Measurements from ENCODE around the gene USP9X.
"Not testable (repeated sequence)": the region's sequence is repeated elsewhere in the genome, so short reads cannot be mapped to it uniquely, and the experiment has no call there.

The USP9X gene

DNA sequence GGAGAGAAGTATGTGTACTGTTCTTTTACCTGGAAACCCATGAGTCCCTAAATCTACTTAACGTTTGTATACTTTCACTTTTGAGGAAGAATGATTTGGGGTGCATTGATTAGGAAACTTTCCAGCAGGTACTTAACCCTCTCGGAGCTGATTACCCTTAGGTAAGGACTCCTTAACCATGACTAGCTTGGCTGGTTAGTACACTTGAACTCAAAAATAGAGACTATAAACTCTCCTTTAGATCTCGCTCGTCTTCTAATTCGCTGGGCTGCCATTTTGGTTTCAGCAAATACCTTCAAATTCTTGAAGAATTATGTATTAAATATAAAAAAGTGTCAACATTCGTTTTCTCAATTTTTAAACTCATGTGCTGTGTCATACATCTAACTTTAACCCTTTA lies 2.0 kb downstream of the USP9X start:
- no peak for DNase-seq

DNA sequence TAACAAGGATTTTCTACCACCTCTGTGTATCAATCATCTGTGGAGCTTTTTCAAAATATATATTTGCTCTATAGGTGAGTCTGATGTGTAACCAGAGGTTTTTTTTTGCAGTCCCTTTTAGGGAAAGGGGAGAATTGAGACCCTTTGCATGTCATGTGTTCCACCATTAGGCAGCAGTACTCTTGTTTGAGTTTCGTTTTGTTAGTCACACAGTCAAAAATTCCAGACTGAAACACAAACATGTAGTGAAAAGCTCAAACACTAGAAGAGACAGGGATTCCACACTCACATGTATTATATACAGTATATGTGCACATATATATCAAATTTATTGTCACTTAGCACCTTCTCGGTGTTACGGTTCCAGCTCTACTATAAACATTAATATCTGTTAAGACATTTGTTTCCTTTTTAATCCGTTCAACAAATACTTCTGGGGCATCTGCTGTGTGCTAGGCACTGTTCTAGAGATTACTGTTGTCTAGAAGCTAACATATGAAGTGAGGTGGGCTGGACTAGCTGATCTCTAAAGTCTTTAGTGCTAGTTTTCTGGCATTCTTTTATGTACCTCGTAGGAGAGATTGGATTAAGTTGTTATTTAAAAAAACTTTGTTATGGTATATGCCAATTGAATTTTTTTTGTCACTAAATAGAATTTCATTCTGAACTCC lies 5.5 kb downstream of the USP9X start:
- no peak for DNase-seq

DNA sequence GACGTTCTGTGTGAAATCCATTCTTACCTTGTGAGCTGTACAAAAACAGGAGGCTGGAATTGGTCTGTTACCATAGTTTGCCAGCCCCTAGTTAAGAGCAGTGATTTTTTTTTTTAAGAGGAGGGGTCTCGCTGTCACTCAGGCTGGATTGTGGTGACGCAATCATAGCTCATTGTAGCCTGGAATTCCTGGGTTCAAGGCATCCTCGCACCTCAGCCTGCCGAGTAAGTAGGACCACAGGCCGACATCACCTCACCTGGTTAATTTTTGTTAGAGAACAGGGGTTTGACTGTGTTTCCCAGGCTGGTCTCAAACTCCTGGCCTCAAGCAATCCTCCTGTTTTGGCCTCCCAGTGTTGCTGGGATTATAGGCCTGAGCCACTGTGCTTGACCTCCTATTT lies 7.5 kb downstream of the USP9X start:
- no peak for DNase-seq

DNA sequence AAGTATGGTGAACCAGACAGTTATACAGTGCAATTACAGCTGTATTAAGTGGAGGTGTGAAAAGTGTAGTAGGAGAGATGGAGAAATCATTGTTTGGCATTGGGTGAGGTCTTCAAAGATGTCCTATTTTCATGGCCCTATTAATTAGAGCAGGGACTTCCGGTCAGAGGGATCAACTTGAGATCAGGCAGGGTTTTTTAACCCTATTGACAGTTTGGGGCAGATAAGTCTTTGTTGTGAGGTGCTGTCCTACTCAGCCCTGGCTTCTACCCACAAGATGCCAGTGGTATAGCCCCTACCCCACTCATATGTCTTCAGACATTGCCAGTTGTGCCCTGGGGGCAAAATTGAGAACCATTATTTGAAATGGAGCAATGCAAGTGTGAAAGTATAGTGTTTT lies 9.9 kb downstream of the USP9X start:
- DNase-seq: no peak

DNA sequence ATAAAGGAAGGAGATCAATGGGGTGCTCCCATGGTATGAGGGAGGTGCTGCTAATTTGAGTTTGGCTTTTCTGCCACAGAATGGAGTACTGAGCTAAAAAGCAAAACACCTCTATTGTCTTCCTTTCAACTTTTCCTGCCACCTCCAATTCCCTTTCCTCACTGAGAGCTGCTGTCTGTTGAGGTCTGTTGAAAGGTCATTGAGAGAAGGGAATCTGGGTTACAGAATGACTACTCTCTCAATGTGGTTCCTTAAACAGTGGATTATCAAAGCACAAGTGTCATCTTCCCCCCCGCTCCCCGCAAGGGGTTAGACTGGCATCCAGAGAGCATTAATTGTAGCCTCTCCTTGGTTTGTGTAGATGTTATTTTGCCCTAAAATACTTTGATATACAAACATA lies 10.7 kb downstream of the USP9X start:
- no peak for DNase-seq

DNA sequence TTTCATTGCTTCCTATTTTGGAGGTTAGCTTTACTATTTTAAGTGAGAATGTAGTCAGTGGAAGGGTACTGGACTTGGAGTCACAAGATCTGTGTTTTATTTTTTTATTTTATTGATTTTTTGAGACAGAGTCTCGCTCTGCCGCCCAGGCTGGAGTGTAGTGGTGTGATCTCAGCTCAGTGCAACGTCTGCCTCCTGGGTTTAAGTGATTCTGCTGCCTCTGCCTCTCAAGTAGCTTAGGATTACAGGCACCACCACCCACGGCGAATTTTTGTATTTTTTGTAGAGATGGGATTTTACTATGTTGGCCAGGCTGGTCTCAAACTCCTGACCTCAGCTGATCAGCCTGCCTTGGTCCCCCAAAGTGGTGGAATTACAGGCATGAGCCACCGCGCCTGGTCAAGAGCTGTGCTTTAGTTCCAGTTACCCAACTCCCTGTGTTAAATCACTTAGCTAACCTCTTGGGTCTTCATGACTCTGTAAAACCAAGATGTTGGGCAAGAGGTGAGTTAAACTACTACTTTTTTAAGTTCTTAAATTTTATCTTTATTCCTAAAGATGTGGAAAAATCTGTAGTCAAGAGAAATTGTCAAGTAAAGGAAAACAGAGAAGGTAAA lies 11.2 kb downstream of the USP9X start:
- DNase-seq: no peak

DNA sequence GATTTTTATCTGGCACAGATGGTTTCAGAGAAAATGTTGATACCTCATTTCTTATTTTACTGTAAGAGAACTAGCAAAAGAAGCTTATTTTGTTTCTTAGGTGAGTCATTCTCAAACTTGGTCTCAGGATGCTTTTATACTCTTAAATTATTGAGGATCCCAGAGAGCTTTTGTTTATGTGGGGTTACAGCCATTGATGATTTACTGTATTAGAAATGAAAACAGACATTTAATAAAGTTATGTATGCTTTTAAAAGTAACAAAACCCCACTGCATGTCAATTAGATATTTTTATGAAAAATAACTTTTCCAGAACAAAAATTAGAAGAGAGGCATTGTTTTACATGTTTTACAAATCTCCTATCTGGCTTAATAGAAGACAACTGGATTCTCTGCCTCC lies 12.1 kb downstream of the USP9X start:
- DNase-seq: no peak

DNA sequence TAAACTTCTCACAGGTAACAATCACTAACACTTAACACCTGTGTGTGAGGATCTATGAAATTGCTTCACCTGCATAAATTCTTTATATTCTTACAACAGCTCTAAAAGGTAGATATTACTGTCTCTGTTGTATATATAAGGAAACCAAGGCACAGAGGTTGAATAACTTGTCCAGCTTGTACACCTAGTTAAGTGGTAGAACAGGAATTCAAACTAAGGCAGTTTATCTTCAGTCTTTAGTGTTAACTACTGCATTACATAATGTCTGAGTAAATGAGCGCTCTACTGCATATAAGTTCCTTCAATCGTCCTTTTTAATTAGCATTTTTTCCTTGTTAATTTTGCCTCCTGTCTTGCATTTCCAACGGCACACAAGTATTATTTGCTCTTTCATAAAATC lies 15.0 kb downstream of the USP9X start:
- DNase-seq: no peak

DNA sequence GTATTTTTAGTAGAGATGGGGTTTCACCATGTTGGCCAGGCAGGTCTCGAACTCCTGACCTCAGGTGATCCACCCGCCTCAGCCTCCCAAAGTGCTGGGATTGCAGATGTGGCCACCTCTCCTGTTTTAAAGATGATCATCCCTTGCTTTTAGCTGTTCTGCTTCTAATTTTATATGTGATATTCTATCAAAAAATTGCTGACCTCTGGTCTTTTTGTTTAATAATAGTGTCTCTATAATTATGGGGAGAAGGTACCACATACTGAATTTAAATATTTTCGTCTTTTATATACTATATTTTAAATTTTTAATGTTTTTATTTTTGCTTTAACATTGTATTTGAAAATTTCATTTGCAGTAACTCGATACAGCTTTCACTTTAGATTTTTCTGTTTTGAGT lies 15.6 kb downstream of the USP9X start:
- DNase-seq: no peak

DNA sequence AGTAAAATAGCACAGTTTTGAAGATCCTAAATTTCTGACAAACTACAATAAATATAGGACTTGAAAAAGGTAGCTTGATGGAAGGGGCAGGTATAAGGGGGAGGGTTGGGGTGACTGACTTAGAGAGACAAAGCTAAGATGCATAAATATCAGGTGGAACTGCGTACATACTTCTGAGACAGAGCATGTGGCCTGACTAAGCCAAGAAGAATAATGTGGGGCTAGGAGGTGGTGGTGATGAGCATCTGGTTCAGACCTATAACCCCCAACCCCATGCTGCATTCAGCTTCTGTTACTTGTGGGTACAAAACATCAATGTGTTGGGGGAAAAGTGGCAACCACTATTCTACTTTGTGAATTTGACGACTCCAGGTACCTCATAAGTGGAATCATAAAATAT lies 19.8 kb downstream of the USP9X start:
- no peak for DNase-seq

DNA sequence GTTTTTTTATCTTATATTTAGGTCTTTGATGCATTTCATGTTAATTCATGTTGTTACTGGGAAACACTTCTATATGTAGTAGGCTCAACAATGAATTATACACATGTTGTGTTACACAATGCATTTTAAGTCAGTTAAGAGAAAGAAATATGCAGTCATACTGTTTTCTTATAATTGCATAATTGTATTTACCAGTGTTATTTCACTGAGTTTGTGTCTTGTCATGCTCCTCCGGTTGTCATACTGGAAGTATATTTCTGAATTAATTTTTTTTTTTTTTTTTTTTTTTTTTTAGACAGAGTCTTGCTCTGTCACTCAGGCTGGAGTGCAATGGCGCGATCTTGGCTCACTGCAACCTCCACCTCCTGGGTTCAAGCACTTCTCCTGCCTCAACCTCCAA lies 21.0 kb downstream of the USP9X start:
- not testable (repeated sequence) for DNase-seq

DNA sequence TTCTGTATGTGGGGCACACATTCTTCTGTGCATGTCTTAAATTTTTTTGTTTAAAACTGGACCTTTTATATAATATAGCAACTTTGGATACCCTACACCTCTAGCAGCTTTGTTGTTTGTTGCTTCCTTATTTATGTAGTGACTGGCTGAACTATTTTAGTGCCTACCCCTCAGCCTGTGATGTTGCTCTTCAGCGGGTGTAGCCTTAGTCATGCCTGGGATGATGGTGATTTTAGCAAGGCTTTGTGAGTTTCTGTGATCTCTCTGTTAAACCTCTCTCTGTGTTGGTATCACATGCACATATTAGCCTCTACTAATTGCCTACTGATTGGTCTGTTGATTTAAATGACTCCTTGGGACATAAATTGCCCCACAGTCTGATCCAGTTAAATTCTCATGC lies 22.8 kb downstream of the USP9X start:
- DNase-seq: no peak

DNA sequence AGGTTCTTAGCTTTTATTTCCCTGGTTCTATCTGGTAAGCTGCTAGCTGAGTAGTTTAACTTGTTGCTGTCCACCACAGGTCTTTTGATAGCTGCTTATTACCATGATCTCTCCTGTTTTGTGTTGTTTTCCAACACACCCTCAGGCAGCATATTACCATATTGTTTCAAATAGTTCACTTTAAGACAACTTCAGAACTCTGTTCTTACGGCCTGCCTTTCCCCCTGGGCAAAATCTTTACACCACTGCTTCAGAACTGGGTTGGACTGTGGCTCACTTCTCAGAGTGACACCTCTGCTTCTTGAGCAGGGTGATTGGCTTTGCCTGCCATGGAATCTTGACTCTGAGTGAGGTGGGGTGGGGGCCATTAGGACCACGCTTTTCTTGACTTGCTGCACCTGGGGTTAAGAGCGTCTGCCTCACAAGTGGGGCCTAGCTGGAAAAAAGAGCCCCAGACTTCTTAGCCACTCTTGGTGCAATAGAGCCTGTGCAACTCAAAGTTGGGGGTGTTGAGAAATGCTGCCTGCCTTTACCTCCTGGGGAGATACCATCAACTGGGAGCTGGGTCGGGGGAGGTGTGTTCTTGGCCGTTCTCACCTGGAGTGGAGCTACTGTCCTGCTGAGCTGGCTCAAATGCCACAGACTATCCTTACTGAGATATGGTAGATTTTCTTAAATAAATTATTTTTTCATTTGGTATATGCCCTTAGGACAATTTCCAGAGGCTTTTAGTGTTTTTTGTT lies 23.4 kb downstream of the USP9X start:
- DNase-seq: peak; percentile 60

DNA sequence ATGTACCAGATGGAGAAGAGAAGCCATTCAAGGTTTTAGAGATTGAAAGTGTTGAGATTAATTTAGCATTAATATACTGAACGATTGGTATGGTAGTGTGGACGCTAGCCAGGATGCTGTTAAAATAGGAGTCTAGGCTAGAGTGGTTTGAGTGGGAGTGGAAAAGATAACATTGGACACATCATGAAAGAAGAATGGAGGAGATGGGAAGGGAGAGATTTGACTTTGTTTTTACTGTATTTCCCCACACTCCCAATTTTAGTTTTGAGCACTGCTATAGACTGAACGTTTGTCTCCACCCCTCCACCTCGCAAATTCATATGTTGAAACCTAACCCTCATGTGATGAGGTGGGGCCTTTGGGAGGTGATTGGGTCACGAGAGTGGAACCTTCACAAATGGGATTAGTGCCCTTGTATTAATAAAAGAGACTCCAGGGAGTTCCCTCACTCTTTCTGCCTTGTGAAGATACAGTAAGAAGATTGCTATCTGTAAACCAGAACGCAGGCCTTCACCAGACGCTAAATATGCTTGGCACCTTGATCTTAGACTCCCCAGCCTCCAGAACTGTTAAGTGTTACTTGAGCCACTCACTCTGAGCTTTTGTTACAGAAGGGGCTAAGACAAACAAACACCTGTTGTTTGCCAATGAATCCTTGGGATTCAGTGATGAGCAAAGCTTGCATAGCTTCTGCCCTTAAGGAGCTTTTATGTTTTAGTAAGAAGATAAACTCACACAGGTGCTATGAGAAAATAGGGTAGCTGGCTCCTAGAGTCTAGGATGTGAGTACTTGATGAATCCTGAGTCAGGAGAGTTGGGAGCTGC lies 25.8 kb downstream of the USP9X start:
- DNase-seq: no peak

DNA sequence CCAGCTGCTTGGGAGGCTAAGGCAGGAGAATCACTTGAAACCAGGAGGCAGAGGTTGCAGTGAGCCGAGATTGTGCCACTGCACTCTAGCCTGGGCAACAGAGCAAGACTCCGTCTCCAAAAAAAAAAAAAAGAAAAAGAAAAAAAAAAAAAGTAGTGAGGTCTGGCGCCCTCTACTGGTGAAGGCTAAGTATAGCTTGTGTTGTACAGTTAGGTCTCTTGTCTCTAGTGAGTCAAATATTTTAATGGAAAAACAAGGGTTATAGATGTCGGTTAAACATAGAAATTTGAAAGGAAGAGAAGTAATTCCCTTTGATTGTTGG lies 29.8 kb downstream of the USP9X start:
- DNase-seq: not testable (repeated sequence)

DNA sequence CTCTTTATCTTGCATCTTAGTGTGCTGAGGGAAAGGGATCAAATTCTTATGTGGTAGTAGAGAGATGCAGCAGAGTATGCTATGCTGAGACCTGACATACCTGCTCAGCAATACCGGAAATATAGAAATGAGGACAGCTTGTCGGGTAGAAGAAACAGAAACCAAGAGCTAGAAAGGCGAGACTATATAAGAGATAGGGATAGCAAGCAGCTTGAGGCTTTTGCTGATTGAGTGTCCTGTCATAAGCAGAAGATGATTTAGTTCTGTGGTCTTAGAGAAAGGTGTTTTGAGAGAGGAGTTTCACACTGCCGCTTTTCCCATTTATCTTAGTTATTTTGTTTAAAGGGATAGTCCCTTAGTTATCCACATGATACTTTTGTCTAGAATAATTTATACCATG lies 31.7 kb downstream of the USP9X start:
- no peak for DNase-seq

DNA sequence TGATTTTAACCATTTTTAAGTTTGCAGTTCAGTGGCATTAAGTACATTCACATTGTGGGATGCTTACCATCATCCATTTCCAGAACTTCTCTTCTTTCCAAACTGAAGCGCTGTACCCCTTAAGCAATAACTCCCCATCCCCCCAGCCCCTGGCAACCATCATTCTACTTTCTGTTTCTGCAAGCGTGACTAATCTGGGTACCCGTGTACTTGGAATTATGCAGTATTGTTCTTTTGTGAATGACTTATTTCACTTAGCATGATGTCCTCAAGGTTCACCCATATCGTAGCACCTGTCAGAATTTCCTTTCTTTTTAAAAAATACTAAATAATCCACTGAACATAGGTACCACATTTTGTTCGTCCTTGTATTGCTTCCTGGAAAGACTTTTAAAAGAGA lies 32.9 kb downstream of the USP9X start:
- no peak for DNase-seq

DNA sequence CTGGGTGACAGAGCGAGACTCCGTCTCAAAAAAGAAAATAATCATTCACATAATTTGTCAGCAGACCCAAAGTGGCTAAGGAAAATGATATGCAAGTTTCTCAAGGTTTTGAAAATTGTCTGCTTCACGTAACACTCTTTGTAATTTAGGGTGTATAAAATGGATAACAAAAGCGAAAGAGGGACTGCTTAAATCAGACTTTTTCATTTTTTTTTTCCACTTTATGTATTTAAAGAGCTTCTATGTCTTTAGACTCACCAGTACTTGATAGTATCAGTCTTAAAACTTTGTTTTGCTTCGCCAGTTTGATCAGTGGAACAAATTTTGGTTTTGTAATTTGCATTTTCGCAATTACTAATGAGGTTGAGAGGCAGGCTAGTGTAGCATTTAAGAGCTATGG lies 34.6 kb downstream of the USP9X start:
- DNase-seq: no peak

DNA sequence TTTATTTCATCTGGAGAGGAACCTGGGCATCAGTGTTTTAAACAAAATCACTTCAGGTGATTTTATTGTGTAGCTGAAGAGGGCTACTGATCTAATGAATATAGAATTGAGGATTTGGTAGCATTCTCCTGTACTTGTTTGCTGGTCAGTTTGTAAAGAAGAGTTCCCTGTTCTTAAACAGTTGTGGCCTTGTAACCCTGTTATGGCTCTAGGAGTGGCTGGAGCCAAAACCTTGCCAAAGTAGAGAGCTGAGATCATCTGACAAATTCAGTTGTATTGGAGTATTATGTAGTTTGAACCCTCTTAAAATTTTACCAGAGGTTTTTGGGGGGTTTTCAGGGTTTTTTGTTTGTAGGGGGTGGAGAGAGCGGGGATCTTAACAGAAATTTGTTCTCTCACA lies 36.5 kb downstream of the USP9X start:
- no peak for DNase-seq

DNA sequence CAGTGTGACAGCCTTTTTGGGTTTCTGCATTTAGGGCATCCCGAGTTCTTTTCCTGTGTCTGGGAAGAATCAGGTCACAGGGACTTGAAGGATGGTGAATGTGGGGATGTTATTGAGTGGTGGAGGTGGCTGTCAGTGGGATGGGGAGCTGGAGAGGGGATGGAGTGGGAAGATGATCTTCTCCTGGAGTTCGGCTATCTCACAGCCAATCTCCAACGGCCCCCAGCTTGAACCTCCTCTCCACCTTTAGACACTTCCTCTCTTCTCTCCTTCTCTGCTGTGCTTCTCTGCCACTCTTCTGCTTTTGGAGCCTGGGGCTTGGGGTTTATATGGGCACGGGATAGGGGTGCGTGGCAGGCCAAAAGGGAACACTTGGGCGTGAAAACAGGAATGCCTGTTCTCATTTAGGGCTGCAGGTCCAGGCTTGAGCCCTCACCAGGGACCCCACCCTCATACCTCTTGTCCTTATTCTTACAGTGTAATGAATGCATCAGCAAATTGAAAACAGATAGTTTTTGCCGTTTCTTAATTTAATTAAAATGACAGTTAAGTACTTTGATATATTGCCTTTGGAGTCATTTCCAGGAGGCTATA lies 37.5 kb downstream of the USP9X start:
- no peak for DNase-seq

DNA sequence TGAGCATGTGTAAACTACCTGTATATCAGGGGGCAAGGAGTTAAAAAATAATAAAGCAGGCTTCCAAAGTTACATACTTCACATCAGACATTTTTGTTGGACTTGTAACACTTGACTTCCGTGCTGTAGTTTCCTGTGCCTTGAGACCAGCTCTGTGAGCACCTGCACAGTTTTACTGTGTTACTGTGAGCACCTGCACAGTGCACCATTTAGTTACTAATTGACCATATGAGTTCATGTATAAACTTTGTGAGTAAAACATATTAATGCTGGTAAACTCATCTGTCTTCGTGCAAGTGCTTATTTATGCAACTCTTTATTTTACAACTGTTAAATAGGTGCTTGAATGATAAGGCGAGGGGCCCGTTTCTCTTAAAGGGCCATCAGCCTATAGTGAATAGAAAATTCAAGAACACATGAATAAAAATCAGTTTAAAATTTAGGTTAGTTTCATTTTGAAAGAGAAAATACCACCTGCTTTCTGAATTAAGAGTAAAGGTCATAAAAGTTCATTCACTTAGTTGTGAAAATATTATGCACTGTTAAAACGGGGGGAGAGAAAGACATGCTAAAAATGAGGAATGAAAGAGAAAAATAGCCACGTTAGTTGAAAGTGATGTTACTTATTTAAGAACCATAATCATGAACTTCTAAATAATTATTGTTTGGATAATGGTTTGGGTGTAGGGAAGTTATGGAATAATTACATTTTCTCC lies 42.4 kb downstream of the USP9X start:
- DNase-seq: no peak

DNA sequence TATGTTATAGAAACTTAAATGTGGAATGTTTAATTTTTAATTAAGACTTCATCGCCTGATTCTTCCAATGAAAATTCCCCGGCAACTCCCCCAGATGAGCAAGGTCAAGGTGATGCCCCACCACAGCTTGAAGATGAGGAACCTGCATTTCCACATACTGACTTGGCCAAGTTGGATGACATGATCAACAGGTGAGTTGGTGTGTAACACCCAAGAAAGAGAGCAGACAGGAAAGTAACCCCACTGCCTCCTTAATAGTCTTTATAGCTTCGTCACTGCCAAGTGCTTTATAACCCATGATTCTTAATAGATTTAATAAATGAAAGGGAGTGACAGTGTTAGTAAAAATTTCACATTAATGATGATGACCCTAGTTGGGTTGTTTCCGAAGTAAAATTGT lies 43.7 kb downstream of the USP9X start:
- DNase-seq: no peak

DNA sequence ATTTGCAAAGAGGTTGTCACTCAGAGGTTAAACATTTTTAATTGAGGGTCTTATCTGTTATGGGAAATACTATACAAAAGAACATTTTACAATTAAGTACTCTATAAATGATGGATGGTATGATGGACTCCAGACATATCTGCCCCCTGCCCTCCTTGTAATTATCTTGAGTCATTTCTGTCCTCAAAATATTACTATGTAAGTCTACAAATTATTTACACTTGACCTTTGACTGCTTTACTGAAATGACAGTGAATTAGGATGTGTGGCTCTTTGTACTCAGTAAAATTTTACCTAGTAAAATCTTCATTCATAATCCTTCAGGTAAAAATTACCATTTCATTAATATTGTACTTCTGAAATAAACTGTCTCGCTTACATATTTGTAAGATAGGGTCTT lies 46.5 kb downstream of the USP9X start:
- no peak for DNase-seq

Data from islet precursor cell (in vitro differentiated cells).